NCI-H82 treated with DMSO at 0.1 percent for 48 hours (cell line): ENCODE results near the gene DPPA4.

Experiments
- DNase-seq: peaks from one replicate; lab custom pipeline; 2025; ENCODE audit not compliant: unreplicated experiment; lab: John Stamatoyannopoulos, UW

Gene DPPA4

DNA sequence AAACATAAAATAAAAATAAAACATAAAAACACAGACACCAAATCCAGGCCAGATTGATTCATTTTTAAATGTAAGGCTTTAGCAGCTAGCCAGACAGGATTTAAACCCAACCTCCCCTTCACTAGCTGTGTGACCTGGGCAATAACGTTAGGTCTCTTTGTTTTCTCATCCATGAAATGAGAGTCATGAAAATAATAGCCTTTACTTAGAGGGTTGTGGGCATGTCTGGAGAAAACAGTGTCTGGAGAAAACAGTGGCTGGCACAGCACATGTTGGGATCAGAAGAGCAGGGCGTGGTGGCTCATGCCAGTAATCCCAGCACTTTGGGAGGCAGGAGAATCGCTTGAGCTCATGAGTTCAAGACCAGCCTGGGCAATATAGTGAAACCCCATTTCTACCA, 1.9 kb upstream of the DPPA4 start:
- no peak for DNase-seq

- DNase-seq: no peak
These were observed 976 bp upstream of the DPPA4 start for GRCh38 chr3:109338322-109338721.

DNA sequence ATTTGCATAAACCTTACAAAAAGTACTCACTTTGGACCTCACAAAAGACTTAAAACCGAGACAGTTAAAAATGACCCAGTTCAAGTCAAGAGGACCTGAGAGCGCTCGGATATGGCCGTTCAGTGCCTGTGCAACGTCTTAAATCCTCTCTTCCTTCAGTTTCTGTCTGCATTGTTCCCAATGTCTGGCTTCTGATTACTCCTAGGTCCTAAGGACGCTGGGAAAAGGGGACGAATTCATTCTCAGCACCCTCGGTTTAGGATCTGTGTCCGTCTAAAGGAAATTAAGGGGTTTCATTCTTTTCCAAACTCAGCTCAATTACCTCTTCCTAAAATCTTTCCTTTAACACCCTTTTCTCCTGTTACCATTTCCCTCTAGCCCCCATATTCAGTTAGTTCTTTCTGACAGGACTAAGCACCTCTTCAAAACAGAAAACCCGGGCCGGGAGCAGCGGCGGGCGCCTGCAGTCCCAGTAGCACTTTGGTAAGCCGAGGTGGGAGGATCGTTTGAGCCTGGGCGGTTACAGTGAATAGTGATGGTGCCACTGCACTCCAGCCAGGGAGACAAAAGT, 970 bp downstream of the DPPA4 start:
- DNase-seq: no peak

DNA sequence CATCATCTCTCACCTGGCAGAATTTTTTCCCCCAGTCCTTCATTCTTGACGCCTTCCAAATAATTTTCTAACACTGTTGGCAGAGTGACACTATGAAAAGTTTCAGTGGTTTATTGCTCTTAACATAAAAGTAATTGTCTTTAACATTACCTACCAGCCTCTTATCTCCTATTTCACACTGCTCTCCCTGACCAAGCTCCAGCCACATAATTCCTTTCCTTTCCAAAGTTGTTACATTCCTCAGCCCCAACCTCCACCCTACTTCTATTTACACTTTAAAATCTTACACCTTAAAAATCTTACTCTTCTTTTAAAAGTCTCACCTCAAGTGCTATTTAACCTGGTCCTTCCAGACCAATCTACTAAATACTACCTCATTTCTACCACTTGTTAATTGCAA, 2.8 kb downstream of the DPPA4 start:
- no peak for DNase-seq

DNA sequence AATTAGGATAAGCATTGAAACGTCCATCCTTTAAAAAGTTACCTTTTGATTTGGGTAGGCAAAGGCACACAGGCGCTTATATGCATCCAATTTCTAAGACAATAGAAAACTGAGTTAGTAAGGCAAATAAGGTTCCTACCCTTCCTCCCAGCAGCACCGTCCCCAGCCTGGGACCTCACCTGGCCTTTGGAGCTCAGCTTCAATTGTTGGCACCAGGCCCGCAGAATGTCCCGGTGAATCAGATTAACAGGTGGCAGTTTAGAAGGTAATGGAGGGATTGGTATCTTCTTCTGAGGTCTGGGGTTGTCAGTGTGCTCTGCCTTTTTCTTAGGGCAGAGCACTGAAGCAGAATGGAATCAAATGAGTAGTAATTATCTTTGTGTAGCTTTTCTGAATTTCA, 5.7 kb downstream of the DPPA4 start:
- no peak for DNase-seq

GRCh38 chr3:109330405-109330804, 6.9 kb downstream of the DPPA4 start:
- no peak for DNase-seq

DNA sequence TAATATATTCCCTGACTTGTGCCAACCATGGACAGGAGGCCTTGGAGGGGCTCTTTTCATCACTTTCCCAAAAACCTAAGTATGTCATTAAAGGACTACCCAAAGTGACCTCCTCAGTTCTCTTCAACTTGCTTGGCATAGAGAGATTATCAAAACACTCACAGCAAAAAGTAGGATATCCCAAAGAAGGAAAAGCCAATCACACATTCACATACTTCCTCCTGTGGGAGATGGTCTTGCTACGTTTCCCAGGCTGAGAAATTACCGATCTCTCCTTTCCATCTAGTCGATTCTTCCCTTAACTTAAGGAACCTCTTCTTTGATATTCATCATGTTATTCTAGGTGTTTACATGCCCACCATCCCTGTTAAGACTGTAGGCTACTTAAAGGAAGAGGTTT, 9.1 kb downstream of the DPPA4 start:
- DNase-seq: no peak

DNA sequence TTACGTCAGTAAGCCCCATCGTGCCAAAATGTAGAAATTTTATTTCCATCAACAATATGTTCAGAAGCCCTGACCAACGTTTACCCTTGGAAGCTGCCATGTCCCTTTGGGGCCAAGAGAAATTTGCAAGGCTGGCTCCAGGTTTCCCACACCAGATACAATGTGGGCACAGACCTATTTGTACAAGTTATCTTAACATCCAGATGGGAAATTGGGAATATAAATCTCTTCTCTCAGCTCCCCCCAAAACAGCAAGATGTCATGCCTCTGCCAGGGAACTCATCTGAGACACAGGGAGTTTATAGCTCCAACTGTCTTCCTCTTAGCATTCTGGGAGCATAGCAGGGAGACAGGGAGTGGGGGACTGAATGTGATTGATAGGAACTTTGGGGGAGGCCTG, 11.7 kb downstream of the DPPA4 start:
- no peak for DNase-seq

GRCh38 chr3:109325109-109325508, 12.2 kb downstream of the DPPA4 start:
- DNase-seq: no peak

DNA sequence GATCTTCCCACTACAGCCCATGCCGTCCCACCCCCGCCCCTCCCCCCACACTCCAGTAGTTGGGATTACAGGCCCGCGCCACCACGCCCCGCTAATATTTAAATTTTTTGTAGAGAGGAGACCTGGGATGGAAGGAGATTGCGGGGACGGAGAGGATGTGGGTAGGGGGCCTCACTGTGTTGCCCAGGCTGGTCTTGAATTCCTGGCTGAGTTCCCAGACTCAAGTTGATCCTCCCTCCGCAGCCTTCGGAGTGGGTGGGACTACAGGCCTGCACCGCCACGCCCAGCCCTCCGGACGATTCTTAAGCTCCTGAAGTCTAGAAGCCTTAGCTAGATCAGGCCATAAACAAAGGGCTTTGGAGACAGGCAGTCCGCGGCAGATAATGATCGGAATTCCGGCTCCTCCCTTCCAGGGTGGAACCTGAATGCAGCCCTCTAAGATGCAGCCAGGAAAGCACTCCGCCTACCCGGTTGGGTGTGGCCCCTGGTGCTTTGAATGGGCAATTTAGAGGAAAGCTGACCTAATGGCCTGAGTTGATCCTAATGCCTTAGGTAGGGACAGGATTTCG, 21.1 kb downstream of the DPPA4 start, which contains the start of gene DPPA2:
Gene DPPA2 (minus strand): TSS at position 356 of the 569 bp plus-strand sequence. CDS start 1,975 bp downstream, outside the sequence.
- DNase-seq: no peak

DNA sequence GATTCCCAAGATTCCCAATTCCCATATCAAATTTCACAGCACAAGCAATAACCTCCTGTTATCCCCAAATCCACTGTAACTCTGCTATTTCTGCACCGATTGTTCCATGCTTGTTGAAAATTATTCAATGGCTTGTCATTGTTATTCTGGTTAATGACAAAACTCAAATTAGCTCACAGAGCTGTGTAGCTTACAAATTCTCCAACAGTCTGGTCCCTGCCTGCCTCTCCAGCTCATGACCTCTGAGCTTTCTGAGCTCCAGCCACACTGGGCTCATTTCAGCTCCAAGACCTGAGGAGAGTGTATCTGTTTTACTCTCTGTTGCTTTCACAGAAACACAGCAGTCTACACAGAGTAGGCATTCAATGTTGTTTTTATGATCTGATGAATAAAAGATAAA, 24.3 kb downstream of the DPPA4 start:
- DNase-seq: no peak

DNA sequence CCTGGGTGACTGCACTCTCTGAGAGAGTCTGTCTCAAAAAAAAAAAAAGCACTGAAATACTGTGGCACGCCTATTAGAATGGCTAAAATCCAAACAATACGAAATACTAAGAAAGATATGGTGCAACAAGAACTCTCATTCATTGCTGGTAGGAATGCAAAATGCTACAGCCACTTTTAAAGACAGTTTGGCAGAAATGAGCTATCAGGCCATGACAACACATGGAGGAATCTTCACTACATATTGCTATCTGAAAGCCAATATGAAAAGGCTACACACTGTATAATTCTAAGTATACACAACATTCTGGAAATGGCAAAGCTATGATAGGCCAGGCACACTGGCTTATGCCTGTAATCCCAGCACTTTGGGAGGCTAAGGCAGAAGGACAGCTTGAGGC, 39.9 kb downstream of the DPPA4 start:
- DNase-seq: no peak

GRCh38 chr3:109284071-109284470, 53.3 kb downstream of the DPPA4 start:
- no peak for DNase-seq

GRCh38 chr3:109278546-109278945, 58.8 kb downstream of the DPPA4 start:
- DNase-seq: no peak

DNA sequence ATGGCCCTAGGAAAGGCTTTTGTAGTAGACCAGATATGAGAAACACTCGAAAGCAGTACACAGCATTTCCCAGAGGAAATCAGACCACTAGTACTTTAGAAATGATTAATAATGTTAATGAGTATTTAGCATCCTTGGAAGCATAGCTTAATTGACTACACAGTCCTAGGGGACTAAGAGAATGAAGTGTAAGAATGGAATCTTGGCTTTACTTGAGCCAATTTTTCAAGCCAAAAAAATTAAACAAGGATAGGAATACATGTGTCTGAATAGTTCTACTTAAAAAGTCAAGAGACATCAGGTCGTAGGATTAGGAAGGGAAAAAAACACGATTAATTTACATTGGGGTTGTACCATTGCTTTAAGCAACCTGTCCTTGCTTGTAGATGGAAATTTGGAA, 59.2 kb downstream of the DPPA4 start:
- no peak for DNase-seq
